Measurements from ENCODE around the gene CRIP3. TPM values are rescaled to one million over a fixed set of nuclear protein-coding genes. Genes with fewer than 3 reads are reported as not detected.
"Not testable (repeated sequence)": the region's sequence is repeated elsewhere in the genome, so short reads cannot be mapped to it uniquely, and the experiment has no call there.

CRIP3 gene
- total RNA-seq, 4 donors from 2014 or later, result 0.38 to 0.72 (median 0.41) TPM; not detected in 1

DNA sequence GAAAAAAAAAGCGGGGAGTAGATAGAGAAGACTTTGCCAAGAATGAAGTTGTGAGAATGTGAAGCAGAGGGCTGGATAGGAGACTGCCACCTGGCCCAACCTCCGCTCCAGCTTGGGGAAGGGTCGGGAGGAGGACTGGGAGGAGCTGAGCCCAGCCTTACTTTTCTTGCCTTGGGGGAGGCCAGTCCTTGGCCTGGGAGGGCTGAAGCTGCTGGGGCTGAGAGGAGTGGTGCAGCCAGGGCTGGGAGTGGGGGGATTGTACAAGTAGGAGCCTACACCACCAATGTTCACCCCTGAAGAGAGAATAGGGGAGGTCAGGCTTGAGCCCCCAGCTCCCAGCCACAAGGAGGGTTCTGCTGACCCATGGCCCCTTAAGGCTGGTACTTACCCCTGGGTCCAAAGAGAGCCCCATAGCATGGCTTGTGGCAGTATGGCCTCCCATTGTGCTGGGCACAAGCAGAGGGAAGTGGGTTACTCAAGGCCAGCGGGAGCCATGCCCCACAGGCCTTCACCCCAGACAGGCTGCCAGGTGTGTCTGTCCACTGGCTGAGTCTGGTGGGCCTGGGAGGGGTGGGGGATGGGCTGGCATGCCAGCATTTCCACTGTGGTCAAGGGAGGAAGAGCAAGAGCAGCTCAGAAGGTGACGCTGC is 1.1 kb downstream of the CRIP3 start:
- H3K9me3 ChIP-seq, result no peaks in the 10 kb centered on the region
- 84 to 89% methylated on average over 3 to 5 of the region's 5 CpGs for WGBS, 2 donors
- DNase-seq, result no peak
- no peaks in the 10 kb centered on the region for H3K36me3 ChIP-seq
- H3K4me1 ChIP-seq, result peaks cover 6 to 16% (median 9%) of the 10 kb centered on the region in 3 donors
- intact Hi-C loops (cut with DNase I), result no loop called here
- peaks cover 0 to 11% (median 0%) of the 10 kb centered on the region in 4 donors for H3K27me3 ChIP-seq
- no peak overlapping the region for H3K4me3 ChIP-seq
- H3K27ac ChIP-seq, result no peak overlapping the region
- TF ChIP-seq, protein P1, sequence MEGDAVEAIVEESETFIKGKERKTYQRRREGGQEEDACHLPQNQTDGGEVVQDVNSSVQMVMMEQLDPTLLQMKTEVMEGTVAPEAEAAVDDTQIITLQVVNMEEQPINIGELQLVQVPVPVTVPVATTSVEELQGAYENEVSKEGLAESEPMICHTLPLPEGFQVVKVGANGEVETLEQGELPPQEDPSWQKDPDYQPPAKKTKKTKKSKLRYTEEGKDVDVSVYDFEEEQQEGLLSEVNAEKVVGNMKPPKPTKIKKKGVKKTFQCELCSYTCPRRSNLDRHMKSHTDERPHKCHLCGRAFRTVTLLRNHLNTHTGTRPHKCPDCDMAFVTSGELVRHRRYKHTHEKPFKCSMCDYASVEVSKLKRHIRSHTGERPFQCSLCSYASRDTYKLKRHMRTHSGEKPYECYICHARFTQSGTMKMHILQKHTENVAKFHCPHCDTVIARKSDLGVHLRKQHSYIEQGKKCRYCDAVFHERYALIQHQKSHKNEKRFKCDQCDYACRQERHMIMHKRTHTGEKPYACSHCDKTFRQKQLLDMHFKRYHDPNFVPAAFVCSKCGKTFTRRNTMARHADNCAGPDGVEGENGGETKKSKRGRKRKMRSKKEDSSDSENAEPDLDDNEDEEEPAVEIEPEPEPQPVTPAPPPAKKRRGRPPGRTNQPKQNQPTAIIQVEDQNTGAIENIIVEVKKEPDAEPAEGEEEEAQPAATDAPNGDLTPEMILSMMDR (IDR thresholded peaks at IDR 0.05), result no peak
- no peak for TF ChIP-seq POLR2A (IDR thresholded peaks at IDR 0.05)

DNA sequence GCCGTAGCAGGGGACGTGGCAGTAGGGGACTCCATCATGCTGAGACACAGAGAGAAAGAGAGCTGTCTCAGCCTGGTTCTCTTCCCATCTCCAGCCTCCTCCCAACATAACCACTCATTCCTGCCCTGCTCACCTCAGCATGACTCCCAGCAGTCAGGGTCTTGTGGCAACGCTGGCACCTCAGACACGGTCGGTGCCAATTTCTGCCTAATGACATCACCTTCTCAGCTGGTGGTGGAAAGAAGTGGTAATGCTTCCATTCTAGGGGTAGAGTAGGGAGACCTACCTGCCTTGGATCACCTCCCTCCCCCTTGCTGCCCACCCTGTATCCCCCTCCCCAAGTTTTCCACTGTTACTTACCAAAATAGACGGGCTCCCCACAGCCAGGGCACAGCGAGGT is 2.5 kb downstream of the CRIP3 start:
- H3K4me3 ChIP-seq, result no peak overlapping the region
- no peak for TF ChIP-seq POLR2A (IDR thresholded peaks at IDR 0.05)
- TF ChIP-seq, protein P1 (IDR thresholded peaks at IDR 0.05), result no peak
- peaks cover 6 to 16% (median 9%) of the 10 kb centered on the region in 3 donors for H3K4me1 ChIP-seq
- no peaks in the 10 kb centered on the region for H3K36me3 ChIP-seq
- peaks cover 0 to 16% (median 0%) of the 10 kb centered on the region in 4 donors for H3K27me3 ChIP-seq
- H3K9me3 ChIP-seq, result no peaks in the 10 kb centered on the region
- intact Hi-C loops (cut with DNase I), result no loop called here
- H3K27ac ChIP-seq, result no peak overlapping the region
- no peak for DNase-seq
- WGBS, 2 donors, result 93 to 96% methylated on average over 3 to 6 of the region's 7 CpGs

DNA sequence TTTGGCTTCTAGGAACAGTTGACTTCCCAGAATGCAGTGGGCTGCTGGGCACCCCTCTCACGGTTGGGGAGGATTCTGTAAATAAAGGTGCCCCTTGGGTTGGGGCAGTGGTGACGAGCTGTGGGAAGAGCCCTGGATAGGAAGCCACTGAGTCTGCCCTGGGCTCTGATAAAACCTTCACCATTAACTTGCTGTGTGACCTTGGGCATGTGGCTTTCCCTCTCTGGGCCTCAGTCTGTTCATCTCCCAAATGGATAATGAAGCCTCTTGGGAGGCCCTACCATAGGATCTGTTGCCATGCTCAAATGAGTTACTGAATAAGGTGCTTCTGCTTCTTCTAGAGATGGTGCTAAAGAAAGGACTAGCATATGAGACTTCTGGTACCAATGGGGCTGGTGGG is 3.7 kb downstream of the CRIP3 start:
- intact Hi-C loops (cut with DNase I), result no loop called here
- no peak for DNase-seq
- TF ChIP-seq POLR2A (IDR thresholded peaks at IDR 0.05), result no peak
- TF ChIP-seq, protein P1 (IDR thresholded peaks at IDR 0.05), result no peak
- Histone ChIP-seq H3K9me3 (no peaks in the 10 kb centered on the region), H3K27ac (no peak overlapping the region), H3K27me3 (peaks cover 0 to 28% (median 0%) of the 10 kb centered on the region in 4 donors), H3K4me3 (no peak overlapping the region), H3K36me3 (no peaks in the 10 kb centered on the region), H3K4me1 (peaks cover 6 to 16% (median 9%) of the 10 kb centered on the region in 3 donors)
- WGBS, 2 donors, result no CpG with 5 or more reads among the region's 2 CpGs

DNA sequence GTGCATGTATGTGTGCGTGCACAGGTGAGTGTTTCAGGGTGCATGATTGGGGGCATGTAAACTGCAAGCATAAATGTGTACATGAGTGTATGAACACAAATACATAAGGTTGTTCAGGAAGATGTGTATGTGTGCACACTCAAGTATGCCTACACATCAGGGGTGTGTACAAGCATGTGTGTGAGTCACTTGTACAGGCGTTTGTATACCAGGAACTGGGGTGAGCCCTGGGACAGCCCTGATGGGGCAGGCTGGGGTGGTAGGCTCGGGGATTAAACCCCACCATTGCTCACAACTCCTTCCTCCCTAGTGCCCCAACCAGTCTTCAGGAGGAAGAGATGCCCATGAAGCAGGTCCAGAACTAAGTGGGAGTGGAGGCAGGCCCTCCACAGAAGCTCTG is 4.3 kb downstream of the CRIP3 start:
- Histone ChIP-seq H3K27me3 (peaks cover 0 to 33% (median 0%) of the 10 kb centered on the region in 4 donors), H3K4me3 (no peak overlapping the region), H3K36me3 (no peaks in the 10 kb centered on the region), H3K27ac (no peak overlapping the region), H3K4me1 (peaks cover 6 to 16% (median 9%) of the 10 kb centered on the region in 3 donors), H3K9me3 (no peaks in the 10 kb centered on the region)
- 54 to 71% methylated on average over 3 of the region's 3 CpGs for WGBS, 2 donors
- TF ChIP-seq POLR2A (IDR thresholded peaks at IDR 0.05), result no peak
- TF ChIP-seq, protein P1 (IDR thresholded peaks at IDR 0.05), result no peak
- intact Hi-C loops (cut with DNase I), result no loop called here
- no peak for DNase-seq

GRCh38 chr6:43303751-43304331 is 4.8 kb downstream of the CRIP3 start:
- no peak overlapping the region for H3K4me3 ChIP-seq
- H3K4me1 ChIP-seq, result peaks cover 6 to 11% (median 7%) of the 10 kb centered on the region in 3 donors
- TF ChIP-seq, protein P1 (IDR thresholded peaks at IDR 0.05), result no peak
- TF ChIP-seq POLR2A (IDR thresholded peaks at IDR 0.05), result no peak
- 38 to 40% methylated on average over 1 of the region's 8 CpGs for WGBS, 2 donors
- H3K36me3 ChIP-seq, result no peaks in the 10 kb centered on the region
- H3K9me3 ChIP-seq, result no peaks in the 10 kb centered on the region
- DNase-seq, result no peak
- H3K27me3 ChIP-seq, result peaks cover 0 to 36% (median under 1%) of the 10 kb centered on the region in 4 donors
- H3K27ac ChIP-seq, result no peak overlapping the region
- intact Hi-C loops (cut with DNase I), result no loop called here

DNA sequence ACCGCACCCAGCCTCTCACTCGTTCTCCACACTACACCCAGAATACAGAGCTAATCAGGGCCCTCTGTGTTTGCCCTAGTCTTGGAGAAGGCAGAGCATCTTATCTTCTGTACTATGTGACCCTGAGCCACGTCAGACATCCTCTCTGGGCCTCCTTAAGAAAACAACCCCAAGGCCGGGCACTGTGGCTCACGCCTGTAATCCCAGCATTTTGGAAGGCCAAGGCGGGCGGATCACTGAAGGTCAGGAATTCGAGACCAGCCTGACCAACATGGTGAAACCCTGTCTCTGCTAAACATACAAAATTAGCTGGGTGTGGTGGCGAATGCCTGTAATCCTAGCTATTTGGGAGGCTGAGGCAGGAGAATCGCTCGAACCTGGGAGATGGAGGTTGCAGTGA is 5.6 kb downstream of the CRIP3 start:
- H3K36me3 ChIP-seq; H3K27ac ChIP-seq; H3K4me3 ChIP-seq; intact Hi-C loops (cut with DNase I); H3K9me3 ChIP-seq; H3K4me1 ChIP-seq; DNase-seq: not testable (repeated sequence)
- H3K27me3 ChIP-seq, result peaks cover 0 to 39% (median 2%) of the 10 kb centered on the region in 4 donors
- WGBS, 2 donors, result 87 to 91% methylated on average over 8 to 10 of the region's 11 CpGs

Measured in esophagus squamous epithelium (tissue), 5 donors.